ENCODE measurements around the gene CELSR3.

CELSR3 gene

DNA sequence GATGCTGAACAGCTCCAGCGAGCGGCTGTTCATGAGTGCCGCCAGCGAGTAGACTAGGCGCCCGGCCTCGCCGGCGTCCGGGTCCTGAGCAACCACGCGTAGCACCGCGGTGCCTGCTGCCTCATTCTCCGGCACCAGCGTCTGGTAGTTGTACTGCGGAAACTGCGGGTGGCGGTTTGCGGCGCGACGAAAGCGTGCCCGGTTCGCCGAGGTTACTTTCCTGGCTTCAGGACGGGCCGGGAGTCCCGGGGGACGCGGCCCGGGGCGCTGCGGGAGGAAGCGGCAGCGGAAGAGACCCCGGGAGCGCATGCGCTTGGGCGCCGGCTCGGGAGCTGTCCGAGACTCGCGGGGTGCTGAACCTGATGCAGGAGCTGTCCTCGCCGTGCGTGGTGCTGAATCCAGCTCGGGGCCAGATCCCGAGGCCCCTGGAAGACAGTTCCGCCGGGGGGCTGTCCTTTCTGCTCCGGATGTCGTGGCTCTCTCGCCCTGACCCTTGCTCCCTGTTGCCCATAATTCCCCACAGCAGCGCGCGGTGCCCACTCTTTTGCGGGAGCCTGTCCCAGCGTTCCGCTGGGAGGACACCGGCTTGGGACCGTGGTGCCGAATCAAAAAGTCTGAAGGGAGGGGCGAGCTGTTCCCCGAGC is 1.1 kb downstream of the CELSR3 start:
- in situ Hi-C loops (cut with MboI; ENCODE audit: low sequenced_read_pairs), result no loop called here

- in situ Hi-C loops (cut with MboI; ENCODE audit: low sequenced_read_pairs), result no loop called here
Measured at GRCh38 chr3:48660800-48661400, 1.8 kb downstream of the CELSR3 start.

GRCh38 chr3:48656841-48657281 is 5.8 kb downstream of the CELSR3 start:
- in situ Hi-C loops (cut with MboI; ENCODE audit: low sequenced_read_pairs), result no loop called here

DNA sequence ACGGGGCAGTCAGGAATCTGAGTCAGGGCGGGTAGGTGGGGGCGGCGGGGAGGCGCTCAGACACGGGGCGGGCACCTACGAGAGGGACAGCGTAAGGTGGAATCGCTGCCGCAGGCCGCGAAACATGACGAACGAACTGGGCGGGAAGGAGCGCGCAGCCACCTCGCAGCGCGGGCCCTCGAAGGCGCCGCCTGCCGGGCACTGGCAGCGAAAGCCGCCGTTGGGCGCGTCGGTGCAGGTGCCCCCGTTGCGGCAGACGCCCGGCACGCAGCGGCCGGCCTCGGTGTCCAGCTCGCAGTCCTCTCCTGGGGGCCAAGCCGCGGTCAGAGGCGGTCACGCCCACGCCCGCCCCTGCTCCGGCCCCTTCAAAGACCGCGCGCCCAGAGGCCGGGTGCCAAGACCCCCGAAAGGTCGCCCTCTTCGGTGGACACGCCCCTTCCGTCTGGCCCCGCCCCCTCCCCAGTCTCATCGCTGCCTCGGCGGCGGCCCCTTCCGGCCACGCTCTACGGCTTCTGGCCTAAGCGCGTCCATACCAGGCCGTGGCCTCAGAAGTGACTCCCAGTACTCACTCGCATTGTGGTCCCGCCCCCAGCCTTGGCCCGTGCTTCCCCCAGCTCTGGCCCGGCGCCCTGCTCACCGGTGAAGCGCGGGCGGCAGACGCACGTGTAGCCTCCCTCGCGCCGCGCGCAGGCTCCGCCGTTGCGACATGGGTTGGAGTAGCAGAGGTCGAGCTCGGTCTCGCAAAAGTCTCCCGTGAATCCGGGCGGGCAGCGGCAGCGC is 6.4 kb downstream of the CELSR3 start:
- in situ Hi-C loops (cut with MboI; ENCODE audit: low sequenced_read_pairs), result no loop called here

DNA sequence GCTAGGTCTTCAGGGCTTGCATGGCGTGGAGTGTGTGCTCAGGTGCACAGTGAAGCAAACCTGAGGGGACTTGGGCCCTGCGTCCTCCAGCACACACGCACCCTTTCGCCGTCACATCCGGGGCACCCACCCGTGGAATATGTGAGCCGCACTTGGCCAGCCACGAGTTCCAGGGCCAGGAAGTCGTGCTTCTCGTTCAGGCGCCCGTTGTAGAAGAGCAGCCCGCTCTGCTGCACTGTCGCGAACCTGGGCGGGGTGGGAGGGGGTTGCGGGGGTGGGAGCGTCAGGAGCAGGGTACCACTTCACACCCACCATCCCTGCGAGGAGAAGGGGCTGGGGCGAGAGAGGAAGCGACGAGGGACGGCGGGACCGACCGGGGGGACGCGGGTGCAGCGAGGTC is 7.1 kb downstream of the CELSR3 start:
- in situ Hi-C loops (cut with MboI; ENCODE audit: low sequenced_read_pairs), result no loop called here

DNA sequence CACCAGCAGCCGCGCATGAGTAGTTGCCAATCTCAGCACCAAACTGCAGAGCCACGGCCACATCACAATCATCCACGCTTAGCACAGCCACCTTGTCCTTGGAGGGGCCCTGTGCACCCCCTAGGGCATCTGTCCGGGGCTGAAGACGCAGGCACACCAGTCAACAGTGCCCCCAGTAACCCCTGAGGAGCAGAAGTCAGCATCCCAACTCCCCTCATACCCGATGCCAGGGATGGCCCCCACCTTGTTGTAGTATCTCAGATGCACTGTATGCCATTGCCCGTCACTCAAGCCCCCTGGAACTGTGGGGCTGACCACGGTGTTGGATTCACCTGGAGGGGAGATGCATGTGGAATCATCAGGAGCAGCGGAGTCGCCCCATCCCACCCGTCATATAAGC is 7.6 kb downstream of the CELSR3 start:
- in situ Hi-C loops (cut with MboI; ENCODE audit: low sequenced_read_pairs), result no loop called here

DNA sequence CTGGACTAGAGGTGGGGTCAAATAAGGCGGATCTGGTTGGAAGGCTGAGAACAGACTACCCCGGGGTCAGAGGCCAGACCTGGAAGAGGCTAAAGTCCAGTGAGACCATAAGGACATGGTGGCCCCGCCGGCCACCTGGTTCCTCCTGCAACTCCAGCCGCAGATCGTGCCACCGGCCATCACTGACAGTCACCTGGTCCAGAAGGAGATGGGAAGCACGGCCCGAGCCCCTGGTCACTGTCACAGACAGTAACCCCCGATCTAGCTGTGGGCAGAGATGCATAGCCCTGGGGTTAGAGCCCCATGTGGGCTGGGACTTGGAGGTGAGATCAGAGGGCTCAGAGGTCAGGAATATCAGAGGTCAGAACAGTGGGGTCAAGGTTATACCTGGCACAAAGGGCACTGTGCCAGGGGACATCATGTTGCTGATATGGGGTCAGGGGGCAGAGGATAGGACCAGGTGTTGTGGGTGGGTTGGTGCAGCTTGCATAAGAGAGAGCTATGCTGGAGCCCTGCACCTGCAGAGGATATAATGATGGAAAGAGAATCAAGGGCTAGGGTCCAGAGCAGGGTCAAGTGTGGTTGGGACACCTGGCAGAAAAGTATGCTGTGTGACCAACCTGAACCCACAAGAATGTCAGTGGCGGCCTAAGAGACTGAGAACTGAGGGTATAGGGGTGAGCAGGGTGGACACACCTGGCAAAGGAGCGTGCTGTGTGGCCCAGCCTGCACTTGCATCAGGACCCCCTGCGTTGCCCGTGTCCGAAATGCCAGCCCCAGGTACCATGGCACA is 9.6 kb downstream of the CELSR3 start:
- in situ Hi-C loops (cut with MboI; ENCODE audit: low sequenced_read_pairs), result no loop called here

DNA sequence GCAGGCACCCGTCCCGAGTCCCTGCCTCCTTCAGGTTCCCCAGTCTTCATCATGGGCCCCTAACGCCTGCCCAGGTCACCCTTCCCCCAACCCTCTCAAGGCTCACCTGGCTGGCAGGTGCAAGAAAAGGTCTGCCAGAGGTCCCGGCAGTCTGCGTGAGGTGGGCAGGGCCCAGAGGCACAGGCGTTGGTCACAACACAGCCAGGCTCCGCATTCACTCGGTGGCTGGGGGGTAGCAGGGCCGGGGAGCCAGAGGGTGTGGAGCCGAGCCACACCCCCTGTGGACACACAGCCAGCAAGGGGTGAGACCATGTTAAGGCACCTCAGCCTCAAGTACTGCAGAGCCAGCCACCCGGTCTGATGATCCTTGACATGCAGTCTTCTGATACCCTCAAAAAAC is 10.9 kb downstream of the CELSR3 start:
- in situ Hi-C loops (cut with MboI; ENCODE audit: low sequenced_read_pairs), result no loop called here

- in situ Hi-C loops (cut with MboI; ENCODE audit: low sequenced_read_pairs), result no loop called here
Measured at GRCh38 chr3:48650723-48651122, 12.0 kb downstream of the CELSR3 start.

GRCh38 chr3:48648188-48648850 is 14.4 kb downstream of the CELSR3 start:
- in situ Hi-C loops (cut with MboI; ENCODE audit: low sequenced_read_pairs), result no loop called here

DNA sequence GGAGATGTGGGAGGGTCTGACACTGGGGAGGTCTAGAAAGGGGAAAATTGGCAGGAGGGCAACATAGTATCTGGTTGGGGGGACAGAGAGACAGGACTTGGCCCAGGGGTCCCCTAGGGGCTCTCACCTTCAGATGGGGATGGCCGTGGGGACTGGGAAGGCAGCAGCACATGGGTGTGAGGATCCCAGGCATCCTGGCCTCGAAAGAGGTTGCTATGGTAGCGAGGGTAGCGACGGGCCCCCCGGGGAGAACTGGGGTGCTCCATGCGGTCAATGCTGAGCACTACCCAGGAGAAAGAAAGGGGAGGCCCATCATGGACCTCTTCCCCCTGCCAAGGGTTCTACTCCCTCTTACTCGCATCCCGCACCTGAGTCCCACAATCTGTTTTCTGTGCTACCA is 15.0 kb downstream of the CELSR3 start:
- in situ Hi-C loops (cut with MboI; ENCODE audit: low sequenced_read_pairs), result no loop called here

DNA sequence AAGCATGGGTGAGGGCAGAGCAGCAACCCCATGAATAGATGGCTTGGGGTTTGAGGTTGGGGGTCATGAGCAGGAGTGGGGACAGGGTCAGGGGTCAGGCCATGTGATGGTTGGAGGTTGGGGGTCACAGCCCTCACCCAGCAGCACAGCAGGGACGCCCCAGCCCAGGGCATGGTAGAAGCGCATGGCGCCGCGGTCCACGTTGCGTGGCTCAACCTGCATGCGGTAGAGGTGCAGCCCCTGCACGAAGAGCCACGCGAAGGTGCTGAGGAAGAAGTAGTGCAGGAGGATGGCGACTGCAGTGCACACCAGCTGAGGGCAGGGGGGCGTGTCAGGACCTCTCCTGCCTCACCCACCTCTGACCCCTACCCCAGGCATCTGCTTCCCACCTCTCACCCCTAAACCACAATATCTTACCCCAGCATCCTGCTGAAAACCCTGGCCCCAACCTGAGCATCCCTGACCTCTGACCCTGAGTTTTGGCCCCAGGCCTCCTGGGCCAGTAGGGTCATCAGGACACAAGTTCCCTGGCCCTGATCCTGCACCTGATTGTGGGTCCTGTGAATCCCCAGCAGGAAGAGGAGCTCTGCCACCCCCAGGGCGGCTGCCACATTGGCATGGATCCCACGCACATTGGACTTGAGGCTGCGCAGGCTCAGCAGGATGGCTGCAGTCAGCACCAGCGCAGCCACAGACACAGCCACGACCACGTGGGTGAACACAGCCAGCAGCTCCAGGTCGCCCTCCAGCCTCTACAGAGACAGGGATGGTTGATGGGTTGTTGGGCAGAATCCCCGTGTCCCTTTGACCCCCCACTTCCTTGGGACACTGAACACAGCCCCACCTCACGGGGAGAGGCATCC is 17.6 kb downstream of the CELSR3 start:
- in situ Hi-C loops (cut with MboI; ENCODE audit: low sequenced_read_pairs), result no loop called here

- in situ Hi-C loops (cut with MboI; ENCODE audit: low sequenced_read_pairs), result no loop called here
Measured at GRCh38 chr3:48642605-48643004, 20.1 kb downstream of the CELSR3 start.

DNA sequence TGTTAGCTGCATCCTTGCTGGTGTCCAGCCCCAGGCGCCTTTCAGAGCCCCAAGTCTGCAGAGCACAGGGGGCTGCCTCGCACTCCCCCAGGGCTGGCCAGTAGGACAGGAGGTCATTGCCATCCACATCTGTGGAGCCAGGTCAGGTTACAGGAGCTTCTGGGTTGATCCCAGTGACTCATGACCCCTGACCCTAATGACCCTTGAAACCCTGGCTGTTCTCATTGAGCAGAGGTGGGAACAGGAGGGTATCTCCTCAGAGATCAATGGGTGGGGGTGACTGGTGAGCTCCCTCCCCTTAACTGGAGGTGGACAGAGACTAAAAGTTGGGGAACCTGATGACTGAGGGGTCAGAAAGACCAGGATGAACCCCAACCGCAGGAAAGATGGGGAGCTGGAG is 21.3 kb downstream of the CELSR3 start:
- in situ Hi-C loops (cut with MboI; ENCODE audit: low sequenced_read_pairs), result no loop called here

DNA sequence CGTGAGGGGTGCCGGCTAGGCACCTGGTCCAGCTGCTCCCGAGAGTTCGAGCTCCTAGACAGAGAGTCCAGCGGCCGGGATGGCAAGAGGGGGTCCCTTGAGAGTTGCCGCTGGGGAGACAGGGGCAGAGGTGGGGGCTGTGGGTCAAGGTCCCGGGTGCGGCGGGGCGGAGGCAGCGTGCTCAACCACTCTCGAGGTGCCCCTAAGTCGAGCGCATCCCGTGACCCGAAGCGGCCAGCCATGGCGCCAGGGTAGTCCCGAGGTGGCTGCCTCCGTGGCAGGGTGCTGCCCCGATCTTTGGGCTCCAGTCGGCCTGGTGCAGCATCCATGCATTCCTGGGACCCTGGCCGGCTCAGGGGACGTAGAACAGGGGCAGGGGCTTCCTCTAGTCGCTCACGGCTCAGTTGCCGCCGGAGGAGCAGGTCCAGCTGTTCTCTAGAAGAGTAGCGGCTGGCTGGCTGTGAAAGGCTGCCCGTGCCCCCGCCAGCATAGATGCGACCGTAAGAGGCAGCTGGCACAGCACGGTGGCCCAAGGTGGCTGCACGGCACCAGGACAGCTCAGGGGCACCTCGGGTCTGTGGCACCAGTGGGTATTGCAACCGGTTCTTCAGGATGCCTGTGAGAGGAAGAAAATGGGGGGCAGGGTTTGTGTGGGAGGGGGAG is 22.6 kb downstream of the CELSR3 start:
- in situ Hi-C loops (cut with MboI; ENCODE audit: low sequenced_read_pairs), result no loop called here

DNA sequence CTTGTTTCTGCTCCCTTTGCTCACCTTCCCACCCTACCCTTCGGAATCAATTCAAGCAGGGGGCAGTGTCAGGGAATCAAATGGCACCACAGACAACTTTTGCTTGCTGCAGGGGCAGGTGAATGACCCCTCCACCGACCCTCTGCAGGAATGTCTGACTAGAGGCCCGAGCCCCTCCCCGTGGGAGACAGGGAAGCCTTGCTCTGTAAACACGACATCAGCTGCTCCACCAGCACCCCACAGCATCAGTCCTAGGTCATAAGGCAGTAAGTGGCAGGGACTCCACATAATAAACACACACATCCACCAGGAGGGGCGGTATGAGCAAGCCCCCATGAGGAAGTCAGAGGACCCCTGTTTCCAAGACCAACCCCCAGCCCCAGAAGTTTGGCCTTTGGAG is 25.4 kb downstream of the CELSR3 start:
- in situ Hi-C loops (cut with MboI; ENCODE audit: low sequenced_read_pairs), result no loop called here

- in situ Hi-C loops (cut with MboI; ENCODE audit: low sequenced_read_pairs), result no loop called here
Measured at GRCh38 chr3:48636149-48636655, 26.5 kb downstream of the CELSR3 start.

- in situ Hi-C loops (cut with MboI; ENCODE audit: low sequenced_read_pairs), result no loop called here
Measured at GRCh38 chr3:48635222-48636021, 27.3 kb downstream of the CELSR3 start, which contains the start of gene SLC26A6. Gene SLC26A6 (minus strand): TSS chr3:48635461. CDS start chr3:48635393, 68 bp downstream.
